Activated T-cell treated with anti-CD3 and anti-CD28 coated beads, Interleukin-2, amount 50 U/mL, for 48 hours (primary cell): Measurements from ENCODE around the gene PAM16.
A peak's percentile ranks its signal among the peaks of the same experiment; 100 is the strongest.

Source experiments
- DNase-seq, 2 experiments: peaks; one replicate each; pipeline ENCODE4 v3.0.0-alpha.2; 2020

The PAM16 gene

DNA sequence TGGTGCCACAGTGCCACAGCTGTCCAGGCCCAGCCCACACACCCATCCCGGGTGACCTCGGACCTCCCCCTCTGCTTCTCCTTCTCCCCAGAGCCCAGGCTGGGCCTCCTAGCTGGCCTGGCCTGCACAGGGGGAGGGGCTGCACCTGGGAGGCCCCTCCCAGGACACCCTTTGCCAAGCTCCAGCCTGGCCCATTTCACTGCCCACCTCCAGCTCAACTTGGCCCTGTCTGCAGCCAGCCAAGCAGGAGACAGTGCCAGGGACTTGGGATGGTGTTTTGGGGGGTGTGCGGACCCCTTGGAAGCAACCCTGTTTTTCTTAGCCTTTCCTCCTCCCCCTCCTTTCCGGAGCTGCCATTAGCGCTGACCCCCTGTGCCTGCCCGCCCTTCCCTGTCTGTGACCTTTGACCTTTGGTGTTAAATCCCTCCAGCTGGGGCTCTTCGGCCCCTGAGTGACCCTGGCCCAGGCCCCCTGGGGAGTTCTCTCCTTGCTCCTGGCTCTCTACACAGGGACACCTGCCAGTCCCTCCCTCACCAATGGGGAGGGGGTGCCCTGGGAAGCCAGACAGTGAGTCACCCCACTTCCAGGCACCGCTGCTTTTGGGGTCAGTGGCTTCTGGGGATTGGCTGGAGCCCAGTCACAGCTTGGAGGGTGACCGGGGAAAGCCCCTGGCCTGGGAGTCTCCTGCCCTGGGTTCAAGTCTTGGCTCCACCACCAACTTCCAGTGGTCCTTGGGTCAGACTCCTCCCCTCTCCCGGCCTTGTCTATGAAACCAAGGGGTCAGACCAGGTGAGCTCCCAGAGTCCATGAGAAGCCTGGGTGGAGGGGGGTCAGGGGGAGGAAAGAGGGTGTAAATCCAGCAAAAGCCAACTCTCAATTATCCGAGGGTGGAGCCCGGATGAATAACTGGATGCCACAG, 33.3 kb downstream of the PAM16 start:
- DNase-seq, result no peak

DNA sequence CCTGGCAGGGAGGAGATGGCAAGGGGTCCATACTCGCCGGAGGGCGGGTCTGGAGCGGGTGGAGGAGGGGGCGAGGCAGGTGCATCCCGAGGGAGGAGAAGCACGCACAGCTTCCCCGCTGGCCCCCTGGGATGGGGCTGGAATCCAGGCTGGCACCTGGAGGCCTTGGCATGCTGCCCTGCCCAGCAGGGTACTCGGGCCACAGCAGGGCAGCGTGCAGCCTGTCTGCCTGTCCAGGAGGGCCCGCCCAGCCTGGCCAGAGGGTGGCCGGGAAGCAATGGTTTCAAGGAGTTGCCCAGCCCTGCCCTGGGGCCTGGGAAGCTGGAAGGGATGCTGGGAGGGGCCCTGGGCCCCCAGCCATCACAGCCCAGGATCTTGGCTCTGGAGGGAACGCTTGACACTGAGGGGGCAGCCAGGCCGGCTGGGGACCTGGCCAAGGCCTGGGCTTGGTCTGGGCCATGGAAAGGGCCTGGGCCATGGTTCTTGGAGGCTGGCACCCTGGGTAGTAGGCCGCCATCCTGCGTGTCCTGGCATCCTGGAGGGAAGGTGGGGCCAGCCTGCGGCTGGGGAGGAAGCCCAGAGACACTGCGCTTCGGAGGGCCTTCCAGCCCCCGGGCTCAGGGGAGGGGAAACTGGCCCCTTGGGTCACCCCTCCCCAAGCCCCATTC, 34.1 kb downstream of the PAM16 start:
- DNase-seq, result no peak

DNA sequence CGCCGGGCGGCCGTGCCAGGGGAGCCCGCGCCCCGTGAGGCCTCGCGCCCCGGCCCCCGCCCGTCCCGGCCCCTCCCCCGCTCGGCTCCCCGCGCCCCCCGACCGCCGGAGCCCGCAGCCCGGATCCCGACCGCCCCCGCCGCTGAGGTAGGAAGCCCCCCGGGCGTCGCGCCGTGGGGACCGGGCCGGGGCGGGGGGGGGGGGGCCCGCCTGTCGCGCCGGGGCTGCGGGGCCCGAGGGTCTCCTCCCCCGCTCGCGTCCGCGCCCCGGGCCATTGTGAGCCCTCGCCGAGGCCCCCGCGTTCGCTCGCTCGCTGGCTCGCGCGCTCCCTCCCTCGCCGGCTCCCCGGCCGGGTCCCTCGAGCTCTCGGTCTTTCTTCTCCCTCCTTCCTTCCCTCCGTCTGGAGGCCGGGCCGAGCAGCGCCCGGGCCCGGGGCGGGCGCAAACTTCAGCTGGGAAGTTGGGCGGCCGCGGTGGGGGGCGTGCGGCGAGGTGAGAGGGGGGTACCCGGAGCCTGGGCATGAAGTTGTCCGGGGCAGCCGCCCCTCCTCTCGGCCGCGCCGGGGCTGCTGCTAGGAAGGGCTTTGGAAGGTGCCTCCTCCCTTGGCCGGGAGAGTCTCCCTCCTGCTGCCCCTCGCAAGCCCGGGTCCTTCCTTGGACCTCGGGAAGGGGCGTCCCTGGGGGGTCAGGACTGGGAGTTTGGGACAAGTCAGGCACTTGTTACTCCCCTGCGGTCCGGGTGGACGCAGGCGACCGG, 34.8 kb downstream of the PAM16 start:
- DNase-seq, result no peak

DNA sequence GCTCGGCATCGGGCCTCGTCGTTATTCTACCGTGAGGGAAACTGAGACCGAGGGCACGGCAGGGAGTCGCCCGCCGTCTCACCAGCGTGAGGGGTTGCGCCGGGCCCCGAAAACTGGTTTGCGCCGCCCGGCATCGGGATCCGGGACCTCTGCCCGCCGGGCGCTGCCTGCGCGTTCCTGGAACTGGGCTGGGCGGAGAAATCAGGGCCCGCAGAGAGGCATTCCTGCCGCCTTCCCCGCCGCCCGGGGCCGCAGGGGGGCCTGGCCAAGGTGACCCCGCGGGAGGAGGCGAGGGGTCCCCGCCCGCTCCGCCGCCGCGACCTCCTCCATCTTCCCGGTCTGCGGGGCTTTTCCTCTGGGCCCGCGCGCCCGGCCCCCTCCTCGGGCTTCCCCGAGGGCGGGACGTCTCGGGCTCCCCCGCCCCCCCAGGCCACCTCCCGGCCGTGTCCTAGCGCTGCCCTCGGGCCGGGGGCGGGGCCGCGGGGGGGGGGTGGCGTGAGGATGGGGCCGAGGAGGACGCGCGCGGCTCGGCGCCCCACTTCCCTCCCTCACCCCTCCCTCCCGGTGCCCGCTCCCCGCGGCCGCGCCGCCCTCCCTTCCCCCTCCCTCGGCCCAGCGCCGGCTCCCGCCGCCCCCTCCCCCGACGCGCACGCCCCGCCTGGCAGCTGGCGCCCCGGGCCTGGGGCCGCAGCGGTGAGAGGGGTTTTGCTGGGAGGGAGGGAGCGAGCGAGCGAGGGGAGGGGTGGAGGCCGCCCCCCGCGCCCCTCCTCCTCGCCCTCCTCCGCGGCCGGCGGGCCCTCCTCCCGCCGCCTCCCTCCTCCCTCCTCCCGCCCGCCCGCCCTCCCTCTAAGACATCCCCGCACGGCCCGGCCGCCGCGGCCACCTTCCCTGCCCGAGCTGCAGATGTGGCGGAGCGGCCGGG, 35.7 kb downstream of the PAM16 start, which contains the start of gene GLIS2:
TSS of gene GLIS2 (plus strand) at position 882 of the 922 bp plus-strand sequence. CDS start 16,214 bp downstream, outside the sequence.
- DNase-seq, result no peak

DNA sequence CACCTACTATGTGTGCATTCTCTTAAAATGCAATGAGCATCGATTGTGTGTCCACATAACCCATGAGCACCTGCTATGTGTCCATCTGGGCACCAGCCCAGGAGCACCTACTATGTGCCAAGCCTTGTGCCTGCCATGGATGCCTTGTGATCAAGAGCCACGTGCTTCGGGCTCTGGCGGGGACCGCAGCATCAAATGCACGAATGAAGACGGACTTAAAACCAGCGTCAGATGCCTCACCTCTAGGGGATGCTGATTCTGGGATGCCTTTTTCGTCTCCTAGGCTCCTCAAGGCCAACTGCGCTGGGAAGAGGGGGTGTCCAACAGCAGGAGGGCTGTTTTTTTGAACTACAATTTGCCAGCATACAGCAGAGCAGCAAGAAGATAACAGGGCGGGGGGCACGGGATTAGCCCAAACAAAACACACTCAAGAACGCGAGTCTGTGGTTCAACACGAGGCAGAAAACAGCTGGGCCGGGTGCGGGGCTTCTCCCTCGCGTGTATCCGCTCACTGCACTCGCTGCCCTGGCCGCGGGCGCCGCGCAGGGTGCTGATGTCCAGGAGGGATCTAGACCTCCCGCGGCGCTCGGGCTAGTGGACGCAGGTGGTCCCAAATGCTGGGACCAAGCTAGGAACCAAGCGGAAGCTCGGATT, 36.5 kb downstream of the PAM16 start:
- DNase-seq, result peak in 1 of 2 experiments; percentile 46

DNA sequence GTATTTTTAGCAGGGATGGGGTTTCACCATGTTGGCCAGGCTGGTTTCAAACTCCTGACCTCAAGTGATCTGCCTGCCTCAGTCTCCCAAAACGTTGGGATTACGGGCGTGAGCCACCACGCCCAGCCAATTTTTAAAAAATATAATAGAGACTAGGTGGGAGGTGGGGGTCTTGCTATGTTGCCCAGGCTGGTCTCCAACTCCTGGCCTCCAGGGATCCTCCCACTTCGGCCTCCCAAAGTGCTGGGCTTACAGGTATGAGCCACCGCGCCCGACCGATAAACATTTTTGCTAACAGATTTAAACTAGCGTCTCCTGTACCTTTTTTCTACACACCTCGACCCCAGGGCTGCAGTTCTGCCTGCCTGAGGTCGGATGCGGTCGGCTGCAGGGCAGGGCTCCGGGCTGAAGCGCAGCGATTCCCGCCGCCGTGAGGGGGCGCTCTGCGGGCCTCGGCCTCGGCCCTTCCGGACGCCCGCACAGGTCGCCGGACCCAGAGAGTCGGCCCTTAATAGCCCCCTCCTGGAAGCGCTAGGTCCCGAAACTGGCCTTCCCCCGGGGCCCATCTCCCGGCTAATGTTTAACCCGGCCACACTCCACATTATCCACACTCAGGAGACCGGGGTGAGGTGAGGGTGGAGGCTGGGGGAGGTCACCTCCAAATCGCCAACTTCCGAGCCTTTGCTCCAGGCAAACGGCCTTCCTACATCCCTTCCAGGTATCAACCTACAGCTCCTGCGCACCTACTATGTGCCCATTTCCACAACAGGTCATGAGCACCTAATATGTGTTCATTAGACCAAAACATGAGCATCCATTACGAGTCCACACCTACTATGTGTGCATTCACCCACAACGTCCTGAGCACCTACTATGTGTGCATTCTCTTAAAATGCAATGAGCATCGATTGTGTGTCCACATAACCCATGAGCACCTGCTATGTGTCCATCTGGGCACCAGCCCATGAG, 37.3 kb downstream of the PAM16 start:
- DNase-seq, result no peak

DNA sequence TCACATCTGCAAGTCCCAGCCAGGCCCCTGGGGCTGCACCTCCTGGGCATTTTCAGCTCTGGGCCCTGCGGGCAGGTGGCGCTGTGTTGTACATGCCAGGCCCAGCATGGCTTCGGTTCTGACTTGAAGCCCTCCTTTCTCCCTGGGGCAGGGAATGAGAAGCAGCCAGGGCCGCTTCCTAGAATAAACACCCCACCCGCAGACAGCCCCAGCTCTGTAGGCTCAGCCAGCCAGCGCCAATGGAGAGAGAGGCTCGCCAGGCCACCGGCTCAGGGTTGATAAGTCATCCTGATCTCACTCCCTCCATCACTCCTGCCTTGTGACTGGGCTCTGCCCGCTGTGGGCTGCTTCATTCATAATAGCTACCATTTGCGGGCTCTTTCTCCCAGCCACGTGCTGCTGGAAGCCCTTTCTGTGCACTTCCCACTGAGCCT, 41.3 kb downstream of the PAM16 start:
- DNase-seq, result peak; percentile 69 to 78

DNA sequence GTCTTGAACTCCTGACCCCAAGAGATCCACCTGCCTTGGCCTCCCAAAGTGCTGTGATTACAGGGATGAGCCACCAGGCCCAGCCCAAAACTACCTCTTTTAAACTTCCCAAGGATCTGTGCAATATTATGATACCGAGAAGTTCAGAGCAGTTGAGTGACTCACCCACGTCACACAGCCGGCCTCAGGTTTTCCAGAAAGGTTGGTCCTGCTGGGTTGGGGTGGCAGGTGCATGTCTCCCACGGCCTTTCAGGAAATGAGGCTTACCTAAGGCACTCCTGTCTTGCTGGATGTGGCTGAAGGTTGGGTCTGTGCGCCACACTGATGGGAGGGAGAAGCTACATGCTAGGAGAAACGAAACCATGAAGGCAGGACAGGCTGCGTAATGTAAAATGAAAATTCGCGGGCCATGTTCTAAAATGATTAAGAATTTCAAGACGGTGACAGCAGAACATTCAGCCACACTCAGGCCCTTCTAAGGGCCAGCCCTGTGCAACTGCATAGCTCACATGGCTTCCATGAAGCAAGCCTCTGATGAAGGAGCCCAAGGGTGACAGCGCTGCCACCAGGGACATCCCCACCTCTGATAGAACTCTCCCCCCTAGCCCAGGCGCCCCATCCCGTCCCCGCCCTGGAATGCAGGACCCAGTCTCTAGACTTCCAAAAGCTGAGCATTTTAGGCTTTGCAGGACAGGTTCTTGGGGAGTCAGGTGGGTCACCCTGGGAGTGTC, 41.9 kb downstream of the PAM16 start:
- no peak for DNase-seq

DNA sequence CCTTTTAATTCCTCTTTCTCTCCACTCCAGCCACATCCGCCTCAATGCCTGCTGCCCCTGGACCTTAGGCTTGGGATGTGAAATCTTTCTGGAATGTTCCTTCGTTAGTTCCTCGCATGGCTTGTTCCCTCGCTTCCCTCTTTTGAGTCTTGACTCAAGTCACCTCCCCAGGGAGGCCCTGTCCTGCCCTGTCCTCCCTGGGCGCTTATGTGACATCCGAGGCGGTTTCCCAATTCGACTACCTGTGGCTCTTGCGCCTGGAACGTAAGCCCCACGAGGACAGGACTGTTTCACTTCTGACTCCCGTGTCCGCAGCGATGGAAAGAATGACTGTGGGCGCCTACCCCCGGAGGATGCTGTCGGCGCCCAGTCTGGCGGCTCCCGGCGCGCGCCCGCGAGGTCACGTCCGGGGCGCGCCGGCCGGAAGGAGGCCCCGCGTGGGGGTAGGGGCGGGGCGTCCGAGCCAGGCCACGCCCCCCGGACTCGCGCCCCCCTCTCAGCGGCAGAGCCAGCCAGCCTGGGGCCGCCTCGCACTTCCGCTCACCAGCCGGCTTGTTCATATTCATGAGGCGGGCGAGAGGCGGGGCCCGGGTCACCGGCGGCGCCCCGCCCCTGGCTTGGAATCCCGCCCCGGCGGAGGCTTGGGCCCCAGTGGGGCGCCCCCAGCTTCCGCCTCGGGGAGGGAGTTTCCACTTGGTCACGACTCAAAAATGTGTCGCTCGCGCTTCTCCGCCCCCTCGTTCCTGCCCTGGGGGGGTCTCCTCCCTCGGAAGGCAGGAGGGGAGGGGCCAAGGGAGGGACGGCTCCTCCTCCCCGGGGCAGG, 43.7 kb downstream of the PAM16 start:
- DNase-seq, result peak; percentile 96 to 97

DNA sequence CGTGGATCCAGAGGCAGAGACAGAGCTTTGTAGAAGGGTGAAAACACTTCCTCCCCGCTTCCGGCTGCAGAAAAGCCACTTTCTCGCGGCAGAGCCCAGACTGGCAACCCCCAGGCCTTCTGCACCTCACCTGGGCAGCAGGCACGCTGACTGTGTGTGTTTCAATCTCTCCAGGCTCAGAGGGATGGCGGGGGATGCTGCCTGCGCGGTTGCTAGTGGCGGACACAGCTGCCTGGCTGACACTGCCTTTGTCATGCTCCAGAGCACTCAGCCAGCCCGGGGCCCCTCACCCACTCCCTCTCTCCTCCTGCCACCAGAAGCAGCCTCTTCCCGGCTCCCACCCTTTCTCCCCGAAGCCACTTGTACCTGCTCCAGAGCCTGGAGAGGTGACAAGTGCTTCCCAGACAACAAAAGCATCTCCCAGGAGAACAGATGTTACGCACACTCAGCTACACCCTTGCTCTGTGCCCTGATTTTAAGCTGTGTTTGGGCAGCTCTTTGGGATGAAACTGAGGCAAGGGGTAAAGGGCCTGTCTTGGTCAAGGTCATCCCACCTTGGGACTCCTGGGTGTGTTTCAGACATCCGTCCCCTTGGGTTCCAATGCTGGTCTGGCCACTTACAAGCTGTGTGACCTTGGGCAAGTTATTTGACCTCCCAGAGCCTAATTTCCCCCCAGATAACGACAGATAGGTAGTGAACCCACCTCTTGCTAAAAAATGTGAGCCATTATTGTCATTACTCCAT, 44.5 kb downstream of the PAM16 start:
- peak; percentile 48 to 59 for DNase-seq

DNA sequence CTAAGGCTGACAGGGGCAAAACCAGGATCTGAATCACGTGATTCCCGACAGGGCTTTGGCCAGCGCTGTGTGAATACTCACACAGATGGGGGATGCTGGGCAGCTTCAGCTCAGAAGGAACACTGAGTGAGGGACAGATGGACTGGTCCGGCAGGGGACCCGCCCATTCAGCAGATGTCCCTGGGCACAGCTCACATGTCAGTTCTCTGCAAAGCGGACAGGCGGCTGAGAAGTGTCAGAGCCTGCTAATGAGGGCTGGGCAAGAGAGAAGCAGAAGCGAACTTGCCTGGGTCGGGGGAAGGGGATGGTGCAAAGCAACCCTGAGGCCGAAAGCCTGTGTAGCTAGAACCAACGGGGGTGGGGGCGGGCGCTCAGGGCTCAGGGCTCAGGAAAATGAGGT, 47.1 kb downstream of the PAM16 start:
- DNase-seq, result no peak

DNA sequence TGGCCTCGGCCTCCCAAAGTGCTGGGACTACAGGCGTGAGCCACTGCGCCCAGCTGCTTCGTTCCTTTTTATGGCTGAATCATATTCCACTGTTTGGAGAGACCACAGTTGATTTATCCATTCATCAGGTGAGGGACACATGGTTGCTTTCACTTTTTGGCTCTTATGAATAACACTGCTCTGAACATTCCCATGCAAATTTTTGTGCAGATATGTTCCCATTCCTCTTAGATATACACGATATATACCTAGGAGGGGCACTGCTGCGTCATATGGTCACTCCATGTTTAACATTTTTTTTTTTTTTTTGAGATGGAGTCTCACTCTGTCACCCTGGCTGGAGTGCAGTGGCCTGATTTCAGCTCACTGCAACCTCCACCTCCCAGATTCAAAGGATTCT, 49.2 kb downstream of the PAM16 start:
- DNase-seq, result no peak

DNA sequence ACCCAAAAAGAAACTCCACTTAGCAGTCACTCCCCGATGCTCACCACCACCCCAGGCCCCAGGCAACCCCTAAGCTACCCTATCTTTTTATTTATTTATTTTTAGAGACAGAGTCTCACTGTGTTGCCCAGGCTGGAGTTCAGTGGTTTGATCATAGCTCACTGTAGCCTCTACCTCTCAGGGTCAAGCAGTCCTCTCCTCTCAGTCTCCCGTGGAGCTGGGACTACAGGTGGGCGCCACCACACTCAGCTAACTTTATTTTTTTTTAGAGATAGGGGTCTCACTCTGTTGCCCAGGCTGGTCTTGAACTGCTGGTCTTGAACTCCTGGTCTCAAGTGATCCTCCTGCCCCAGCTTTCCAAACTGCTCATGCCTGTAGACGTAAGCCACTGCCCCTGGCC, 49.9 kb downstream of the PAM16 start:
- no peak for DNase-seq

DNA sequence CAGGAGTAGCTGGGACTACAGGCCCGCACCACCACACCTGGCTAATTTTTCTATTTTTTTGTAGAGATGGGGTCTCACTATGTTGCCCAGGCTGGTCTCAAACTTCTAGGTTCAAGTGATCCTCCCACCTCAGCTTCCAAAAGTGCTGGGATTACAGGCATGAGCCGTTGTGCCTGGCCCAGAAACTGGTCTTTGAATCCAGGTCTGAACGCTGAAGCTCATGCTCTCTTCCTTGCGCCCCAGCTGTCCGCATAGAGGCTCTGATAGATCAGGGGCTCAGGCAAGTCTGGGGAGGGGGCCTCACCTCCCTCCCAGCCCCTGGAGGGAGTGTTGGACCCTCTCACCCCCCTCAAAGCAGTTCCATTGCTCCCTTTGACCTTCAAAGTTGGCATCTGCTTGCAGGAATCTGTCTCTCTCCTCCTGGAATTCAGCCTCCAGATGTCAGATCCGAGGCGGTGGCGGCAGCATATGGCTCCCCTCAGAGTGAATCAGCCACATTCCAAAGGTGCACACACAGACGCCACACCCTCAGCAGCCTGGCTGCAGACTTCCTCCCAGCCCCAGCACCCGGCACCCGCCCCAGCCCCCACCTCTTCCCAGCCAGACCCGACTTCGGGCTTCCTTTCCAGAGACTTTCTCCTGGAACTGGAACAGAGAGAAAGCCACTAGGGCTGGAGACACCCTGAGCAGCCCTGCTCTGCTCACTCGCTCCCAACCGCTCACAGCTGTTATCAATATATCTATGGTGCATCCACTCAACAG, 52.2 kb downstream of the PAM16 start:
- no peak for DNase-seq

DNA sequence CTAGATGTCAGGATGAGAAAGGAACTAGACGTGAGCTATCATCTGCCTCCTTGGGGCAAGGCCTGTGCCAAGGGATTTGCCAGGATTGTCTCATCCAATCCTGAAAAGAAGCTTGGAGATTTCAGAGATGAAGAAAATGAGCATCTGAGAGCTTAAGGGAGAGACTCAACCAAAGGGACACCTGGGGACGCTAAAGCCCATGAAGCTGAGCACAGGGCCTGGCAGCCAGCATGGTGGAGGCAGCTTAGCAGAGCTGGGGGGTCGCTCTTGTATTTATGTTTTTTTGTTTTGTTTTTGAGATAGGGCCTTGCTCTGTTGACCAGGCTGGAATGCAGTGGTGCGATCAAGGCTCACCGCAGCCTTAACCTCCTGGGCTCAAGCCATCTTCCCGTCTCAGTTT, 53.6 kb downstream of the PAM16 start:
- no peak for DNase-seq

DNA sequence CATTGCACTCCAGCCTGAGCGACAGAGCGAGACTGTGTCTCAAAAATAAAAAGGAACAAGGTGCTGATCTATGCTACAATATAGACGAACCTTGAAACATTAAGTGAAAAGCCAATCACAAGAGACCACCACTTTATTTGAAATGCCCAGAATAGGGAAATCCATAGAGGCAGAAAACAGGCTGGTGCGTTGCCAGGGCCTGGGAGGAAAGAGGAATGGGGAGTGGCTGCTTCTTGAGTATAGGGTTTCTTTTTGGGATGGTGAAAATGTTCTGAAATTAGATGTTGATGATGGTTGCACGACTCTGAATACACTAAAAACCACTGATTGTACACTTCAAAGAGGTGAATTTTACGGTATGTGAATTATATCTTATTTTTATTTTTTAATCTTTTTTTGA, 55.5 kb downstream of the PAM16 start:
- DNase-seq, result no peak

DNA sequence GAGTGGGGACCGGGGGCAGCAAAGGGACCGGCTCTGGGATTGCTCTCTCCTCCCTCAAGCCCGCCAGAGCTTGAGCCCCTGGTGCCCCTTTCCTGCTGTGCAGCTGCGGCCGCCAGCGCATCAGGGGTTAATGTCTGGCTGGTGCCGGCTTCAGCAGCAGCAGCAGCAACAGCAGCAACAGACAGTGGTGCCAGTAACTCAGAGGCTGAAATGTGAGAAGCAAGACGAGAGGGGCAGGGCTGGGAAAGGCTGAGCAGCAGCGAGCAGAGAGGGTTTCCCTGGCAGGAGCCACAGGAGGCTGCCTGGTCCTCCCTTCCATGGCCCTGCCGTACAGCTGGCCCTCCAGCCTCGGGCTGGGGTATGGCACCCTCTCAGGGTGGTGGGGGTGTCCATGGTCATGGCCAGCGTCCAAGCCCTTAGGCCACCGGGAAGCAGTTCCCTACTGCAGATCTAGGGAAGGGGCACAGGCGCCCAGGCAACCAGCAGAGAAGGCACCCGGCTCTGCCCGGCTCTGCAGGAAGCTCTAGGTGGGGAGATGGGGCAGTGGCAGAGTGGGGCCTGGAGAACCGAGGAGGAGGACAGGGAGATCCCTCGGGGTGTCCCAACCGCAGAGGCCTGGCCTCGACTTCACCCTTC, 57.2 kb downstream of the PAM16 start:
- no peak for DNase-seq
